AG08395 (cell line): Measurements from ENCODE around the gene KCTD16.
A peak's percentile ranks its signal among the peaks of the same experiment; 100 is the strongest.

Experiments
- DNase-seq: peaks from one replicate; pipeline ENCODE4 v3.0.0; 2012; ENCODE audit warnings: mixed read lengths, low spot score

Gene KCTD16

DNA sequence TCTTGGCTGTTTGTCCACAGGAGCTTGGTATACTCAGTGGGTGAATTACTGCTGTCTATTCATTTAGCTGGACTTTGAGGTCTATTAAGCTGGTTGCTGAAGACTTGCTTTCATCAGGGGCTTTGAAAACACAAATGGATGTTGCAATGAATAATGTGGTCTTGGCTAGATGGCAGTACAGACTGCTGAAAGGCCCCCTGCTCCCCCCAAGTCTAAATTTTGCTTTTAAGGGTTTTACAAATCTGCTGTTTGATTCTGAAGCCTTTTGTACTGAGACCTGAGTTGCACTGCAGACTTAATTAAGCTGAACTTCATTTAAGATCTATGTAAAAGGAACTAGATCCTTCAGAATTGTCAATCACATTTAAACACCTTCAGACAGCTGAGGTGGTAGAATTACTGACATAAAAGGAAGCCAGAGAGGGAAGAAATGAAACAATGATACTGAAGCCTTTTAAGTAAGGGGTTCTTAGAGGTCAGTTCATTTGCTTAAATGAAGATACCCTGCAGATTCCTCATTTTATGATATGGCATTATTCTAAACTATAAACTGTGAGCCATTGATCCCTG, 37.3 kb downstream of the KCTD16 start:
- no peak for DNase-seq

DNA sequence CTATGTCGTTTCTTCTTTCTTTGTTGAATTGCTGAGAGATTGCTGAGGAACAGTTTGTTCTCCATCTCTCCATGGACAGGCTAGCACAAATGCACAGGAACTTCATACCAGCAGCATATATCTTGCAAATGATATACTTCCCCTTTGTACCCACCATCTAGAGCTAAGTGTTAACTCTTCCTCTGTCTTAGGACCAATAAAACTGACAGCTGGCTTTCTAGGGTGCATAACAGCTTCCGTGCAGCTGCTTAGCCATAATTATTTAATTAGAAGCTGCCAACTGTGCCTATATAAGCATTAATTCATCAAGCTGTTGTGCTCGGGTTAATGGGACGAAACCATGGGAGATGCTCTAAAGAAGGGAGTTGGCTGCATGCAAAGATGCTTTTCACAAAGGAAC, 38.7 kb downstream of the KCTD16 start:
- DNase-seq = no peak

DNA sequence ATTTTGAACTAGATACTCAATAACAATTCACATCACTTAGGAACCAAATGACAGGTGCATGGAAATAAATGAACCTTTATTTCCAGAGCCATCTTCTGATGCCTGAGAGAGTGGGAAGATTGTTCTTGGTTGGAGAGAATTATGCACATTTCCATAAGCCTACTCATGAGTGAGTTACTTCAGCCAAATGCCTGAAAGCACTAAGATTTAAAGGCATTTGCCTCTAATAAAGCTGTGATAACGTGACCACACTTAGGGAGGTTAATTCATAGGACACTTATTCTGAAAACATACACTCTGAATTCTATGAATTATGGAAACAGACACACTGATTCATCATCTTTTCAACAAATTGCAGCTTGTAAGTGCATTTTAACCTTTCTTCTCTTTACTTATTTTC, 40.0 kb downstream of the KCTD16 start:
- no peak for DNase-seq

DNA sequence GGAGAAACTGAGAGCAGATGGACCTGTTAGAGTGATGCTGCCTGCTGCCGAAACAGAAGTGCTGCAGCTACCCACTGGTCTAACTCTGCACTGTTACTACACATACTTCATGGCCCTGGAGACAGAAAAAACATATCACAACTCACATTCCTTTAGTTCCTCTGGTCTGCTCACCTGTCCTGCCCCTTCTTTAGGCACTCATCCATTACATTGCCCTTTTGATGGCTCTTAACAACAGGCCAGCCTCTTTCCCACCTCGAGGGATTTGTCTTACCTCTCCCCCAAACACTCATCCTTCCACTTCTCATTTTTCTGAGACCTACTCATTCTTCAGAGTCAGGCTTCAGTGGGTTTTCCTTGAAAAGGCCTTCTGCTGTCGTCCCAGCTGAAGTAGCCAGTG, 49.2 kb downstream of the KCTD16 start:
- no peak for DNase-seq

GRCh38 chr5:144227363-144227999, 56.8 kb downstream of the KCTD16 start:
- DNase-seq = no peak

DNA sequence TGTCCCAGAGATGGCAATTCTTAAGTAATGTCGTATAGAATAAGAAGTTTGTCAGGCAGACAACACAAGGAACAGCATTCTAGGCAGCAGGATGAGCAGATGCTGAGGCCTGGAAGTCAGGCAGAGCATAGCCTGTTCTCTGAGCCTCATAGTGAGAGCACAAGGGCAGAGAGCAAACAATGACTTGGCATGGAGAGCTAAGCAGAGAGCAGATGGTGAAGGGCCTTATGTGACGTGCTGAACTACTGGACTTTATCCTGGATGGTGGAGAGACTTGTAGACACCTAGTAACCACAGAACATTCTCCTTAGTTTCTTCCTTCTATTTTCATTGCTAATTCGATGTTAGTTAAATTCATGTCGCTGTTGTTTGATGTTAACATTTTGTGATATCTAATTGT, 60.1 kb downstream of the KCTD16 start:
- no peak for DNase-seq

- DNase-seq = no peak
Observed at GRCh38 chr5:144232285-144232684, 61.6 kb downstream of the KCTD16 start.

DNA sequence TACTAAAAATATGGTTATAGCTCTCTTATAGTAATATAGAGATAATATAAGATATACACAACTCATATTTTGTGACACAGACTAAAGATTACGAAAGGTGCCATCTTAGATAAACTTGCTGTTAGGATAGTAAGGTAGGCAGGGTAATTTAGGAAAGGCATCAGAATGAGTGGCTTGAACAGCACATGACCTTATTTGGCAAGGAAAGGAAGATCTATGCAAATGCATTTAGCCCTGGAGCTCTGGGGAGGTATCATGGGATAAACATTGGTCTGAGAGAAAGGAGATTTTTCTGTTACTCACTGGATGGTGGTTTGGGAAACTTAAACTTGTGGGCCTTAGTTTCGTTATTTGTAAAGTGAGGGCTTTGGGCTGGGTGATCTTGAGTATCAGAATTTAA, 65.8 kb downstream of the KCTD16 start:
- no peak for DNase-seq

DNA sequence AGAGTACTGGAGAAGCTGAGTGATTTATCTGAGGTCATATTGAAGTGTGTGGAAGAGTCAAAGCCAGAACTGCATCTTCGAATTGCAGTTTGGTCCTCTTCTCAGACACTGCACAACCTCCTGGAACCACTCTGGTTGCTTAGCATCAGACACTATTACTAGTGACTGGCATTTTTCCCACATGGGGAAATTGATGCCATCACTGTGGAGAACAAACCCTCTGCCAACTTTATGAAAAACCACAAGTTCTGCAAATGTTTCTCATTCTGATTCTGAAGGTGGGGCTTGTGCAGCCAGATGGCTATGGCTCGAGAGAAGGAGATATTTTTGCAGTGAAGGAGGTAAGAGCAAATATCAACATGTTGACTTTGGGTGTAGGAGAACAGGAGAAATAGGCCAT, 67.2 kb downstream of the KCTD16 start:
- DNase-seq = peak; percentile 2

DNA sequence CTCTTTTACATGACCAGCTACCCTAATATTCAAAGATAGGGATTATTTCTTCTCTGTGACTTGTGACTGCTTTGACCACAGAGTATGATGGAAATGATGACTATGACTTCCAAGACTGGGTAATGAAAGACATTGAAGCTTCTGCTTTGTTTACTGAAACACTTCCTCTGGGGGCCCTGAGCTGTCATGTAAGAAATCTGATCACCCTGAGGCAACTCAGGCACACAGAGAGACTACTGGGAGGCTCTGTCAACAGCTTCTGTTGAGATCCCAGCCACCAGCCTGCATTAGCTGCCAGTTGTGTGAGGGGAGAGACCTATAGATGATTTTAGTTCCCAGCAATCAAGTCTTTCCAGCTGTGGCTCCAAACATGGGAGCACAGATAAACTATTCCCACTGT, 76.5 kb downstream of the KCTD16 start:
- no peak for DNase-seq

DNA sequence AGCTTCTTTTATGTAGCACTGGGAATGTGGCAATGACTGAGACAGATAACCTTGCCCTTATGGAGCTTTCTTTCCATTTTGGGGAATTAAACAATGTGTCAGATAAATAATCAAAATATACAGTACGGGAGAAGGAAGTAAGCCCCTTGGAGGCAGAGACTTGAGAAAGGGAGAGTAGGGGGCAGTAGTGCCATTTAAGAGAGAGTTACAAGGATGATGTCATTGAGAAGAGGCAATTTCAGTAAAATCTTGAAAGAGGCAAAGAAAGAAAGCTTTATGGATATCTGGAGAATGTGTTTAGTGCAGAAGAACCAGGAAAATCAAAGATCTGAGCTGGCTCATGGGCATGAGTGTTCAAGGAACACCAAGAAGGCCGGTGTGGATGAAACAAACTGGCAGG, 77.3 kb downstream of the KCTD16 start:
- no peak for DNase-seq

- no peak for DNase-seq
Observed at GRCh38 chr5:144249755-144250464, 79.2 kb downstream of the KCTD16 start.

GRCh38 chr5:144254552-144254951, 83.9 kb downstream of the KCTD16 start:
- DNase-seq = no peak

DNA sequence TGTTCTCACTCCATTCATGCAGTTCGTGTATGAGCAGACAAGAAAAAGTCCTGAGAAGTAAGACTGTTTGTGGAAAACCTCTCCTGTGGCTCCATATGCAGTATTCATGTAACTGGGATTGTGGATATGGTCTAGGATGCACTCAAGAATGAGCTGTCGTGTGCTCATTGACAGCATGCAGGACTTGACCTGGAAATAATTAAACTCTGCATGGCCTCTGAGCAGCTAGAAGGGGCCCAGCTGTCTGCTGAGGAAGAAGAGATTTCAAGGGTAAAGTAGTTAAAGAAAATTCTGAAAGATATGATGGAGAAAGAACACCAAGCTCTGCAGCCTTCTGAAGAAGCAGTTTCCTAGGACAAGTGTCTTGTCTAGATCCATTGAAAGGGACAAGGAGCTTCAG, 89.4 kb downstream of the KCTD16 start:
- no peak for DNase-seq

DNA sequence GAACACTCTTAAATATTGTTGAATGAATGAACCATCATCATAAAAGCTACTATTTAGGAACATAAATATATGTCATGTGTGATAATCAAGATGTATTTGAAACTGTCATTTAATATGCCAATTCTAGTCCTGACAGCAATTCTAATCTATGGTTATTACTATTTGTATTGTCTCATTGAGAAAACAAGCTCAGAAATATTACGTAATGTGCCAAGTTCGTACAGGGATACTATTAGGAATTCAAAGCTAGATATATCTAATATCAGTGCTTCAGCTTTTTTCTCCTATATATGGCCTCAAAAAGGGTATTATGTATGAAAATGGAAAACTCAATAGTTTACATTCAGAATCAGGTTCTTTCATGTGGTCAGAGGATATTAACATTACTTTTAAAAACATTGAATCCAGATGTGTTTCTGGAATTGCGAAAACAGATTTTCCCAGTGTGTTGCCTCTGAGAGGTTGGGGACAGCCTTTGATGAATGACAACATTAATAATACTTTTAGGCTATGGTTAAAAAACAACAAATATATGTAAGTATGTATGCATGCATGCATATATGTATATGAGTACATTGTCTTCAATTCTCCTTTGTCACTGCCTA, 95.1 kb downstream of the KCTD16 start:
- no peak for DNase-seq

GRCh38 chr5:144267961-144268513, 97.4 kb downstream of the KCTD16 start:
- DNase-seq = no peak

- DNase-seq = no peak
Observed at GRCh38 chr5:144273232-144274027, 102.8 kb downstream of the KCTD16 start.

GRCh38 chr5:144275329-144275728, 104.7 kb downstream of the KCTD16 start:
- DNase-seq = no peak

DNA sequence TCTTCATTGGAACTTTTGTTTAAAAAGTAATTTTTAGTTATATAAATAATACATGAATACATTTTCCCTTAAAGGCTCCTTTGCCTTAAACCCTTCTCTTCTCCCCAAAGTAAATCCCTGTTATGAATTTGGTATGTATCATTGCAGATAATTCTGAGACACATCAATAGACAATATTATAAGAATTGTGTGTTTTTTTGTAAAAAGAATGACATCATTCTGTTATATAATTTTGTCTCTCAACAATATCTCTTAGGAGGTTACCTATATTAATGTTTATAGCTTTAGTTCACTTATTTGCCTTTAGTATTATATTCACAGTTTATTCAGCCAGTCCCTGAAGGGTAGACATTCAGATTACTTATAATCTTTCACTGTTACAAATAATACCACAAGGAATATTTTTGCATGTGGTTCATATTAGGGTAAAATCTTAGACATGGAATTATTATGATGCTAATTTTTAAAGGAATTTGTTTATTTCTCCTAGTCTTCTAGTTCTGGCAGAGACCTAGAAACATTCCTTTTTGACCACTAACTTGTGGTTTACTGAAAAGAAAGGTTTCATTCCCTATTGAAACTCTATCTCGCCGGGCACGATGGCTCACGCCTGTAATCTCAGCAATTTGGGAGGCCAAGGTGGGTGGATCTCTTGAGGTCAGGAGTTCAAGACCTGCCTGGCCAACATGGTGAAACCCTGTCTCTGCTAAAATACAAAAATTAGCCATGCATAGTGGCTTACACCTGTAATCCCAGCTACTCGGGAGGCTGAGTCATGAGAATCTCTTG, 105.6 kb downstream of the KCTD16 start:
- peak; percentile 3 for DNase-seq

DNA sequence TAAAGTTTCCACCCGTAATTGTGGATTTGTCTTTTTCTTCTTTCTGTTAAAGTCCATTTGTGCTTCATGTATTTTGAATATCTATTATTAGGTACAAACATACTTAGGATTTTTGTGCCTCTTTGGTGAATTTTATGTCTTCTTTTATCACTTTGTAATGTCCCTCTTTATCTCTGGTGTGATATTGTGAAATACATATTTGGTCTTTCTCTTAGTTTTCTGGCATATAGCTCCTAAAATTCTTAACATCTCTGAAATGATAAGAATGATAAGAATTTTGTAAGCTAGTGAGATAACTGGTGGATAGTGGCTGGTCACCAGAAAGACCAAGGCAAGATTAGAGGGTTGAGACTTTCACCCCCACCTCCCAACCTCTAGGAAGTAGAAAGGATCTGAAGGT, 111.1 kb downstream of the KCTD16 start:
- no peak for DNase-seq

- no peak for DNase-seq
Observed at GRCh38 chr5:144284036-144284435, 113.4 kb downstream of the KCTD16 start.
